Ovary (tissue), 9 donors: ENCODE measurements around the gene SRSF9. TPM values are rescaled to one million over a fixed set of nuclear protein-coding genes. Genes with fewer than 3 reads are reported as not detected.
A peak's percentile ranks its signal among the peaks of the same experiment; 100 is the strongest.

Experiments used
- DNase-seq, 5 donors: peaks; one replicate each; pipeline ENCODE4 v3.0.0-alpha.2; 2019 to 2020
- H3K27ac ChIP-seq, 2 donors: fragments of 200-600 bp; one replicate each; pipeline versions ENCODE4 v1.5.1 to v1.8.0; 2019 to 2022
- H3K27me3 ChIP-seq: fragments of 200-600 bp; one replicate; pipeline ENCODE4 v1.8.0; 2022
- H3K36me3 ChIP-seq: fragments of 200-600 bp; sonication (generic); one replicate; pipeline ENCODE4 v1.5.1; 2019
- H3K4me1 ChIP-seq: one replicate; pipeline ENCODE4 v1.8.1; 2013; ENCODE audit warnings: mild to moderate bottlenecking, moderate library complexity; ENCODE audit not compliant: insufficient read depth
- H3K4me3 ChIP-seq: fragments of 200-600 bp; sonication (generic); one replicate; pipeline ENCODE4 v1.5.1; 2017
- H3K9me3 ChIP-seq, 2 donors: fragments of 200-600 bp in 1 of 2; sonication (generic) in 1 of 2; one replicate each; pipeline versions ENCODE4 v1.5.1 to v1.8.1; 2013 to 2019; ENCODE audit warnings: mild to moderate bottlenecking in 1 of 2, moderate library complexity in 1 of 2
- CTCF ChIP-seq, 3 donors: fragments of 450-650 bp in 2 of 3; fragments of 200-600 bp in 1 of 3; IDR thresholded peaks; one replicate each; pipeline versions ENCODE4 v1.5.1 to v1.8.0; 2016 to 2022; ENCODE audit warnings: antibody characterized with exemption in 3 of 3, mild to moderate bottlenecking in 1 of 3
- EP300 ChIP-seq: sonication (generic); formaldehyde crosslinking; IDR thresholded peaks from one replicate; pipeline ENCODE4 v1.6.1; 2017; ENCODE audit warnings: antibody characterized with exemption
- POLR2A ChIP-seq: fragments of 450-650 bp; IDR thresholded peaks from one replicate; pipeline ENCODE4 v1.6.1; 2017; ENCODE audit warnings: antibody characterized with exemption, mild to moderate bottlenecking, moderate library complexity
- WGBS, 3 donors: extraction: QIAGEN DNeasy Blood & Tissue Kit in 1 of 3; methylation state at CpG; one replicate each; pipeline versions ENCODE4 v1.1.5 to v1.1.7; 2013 to 2017; 5-methylcytosine and 5-hydroxymethylcytosine counted together
- intact Hi-C, 4 donors: fragments of 100-400 bp; cut with DNase I; formaldehyde crosslinking; loops; one replicate each; pipeline versions ENCODE4 v1.11.0 to v1.15.1; 2022 to 2023
- polyA plus RNA-seq, 2 donors: library from polyadenylated mRNA; stranded (reverse); fragments of 200-250 nt in 1 of 2; fragments of 350-450 nt in 1 of 2; fragmentation: Illumina TruSeq in 1 of 2; extraction: RNeasy Lipid Tissue Mini Kit (QIAGEN cat#74804) in 1 of 2; gene quantifications; one replicate each; pipeline ENCODE4 v1.2.3, GENCODE V29; 2013 to 2014
- total RNA-seq, 7 donors: library from RNA; depleted of rRNA in 2 of 7; stranded (reverse); fragments of >200 nt in 2 of 7; fragmentation: NEBNext Ultra II Directional in 3 of 7; extraction: Animal tissue kit (Norgen Biotek cat#: 25700) in 3 of 7; gene quantifications; one replicate each; pipeline versions ENCODE4 v1.1.0 to v1.2.4, GENCODE V29; 2016 to 2023
- donor health status: DM: no; HTN: no; CAD: no; lungs with moderate emphysema.
- donor health status: DM: no; HTN: no; CAD: no.
- donor health status: Bipolar disorder and iron deficiency.
- donor health status: DM: yes; HTN: yes; CAD: no.
- donor health status: DM: no; HTN: no; CAD: no.
- donor health status: DM: yes; HTN: yes; CAD: no.

SRSF9 gene
- total and polyA plus RNA-seq, 9 donors: 53.8 to 141 (median 124) TPM

DNA sequence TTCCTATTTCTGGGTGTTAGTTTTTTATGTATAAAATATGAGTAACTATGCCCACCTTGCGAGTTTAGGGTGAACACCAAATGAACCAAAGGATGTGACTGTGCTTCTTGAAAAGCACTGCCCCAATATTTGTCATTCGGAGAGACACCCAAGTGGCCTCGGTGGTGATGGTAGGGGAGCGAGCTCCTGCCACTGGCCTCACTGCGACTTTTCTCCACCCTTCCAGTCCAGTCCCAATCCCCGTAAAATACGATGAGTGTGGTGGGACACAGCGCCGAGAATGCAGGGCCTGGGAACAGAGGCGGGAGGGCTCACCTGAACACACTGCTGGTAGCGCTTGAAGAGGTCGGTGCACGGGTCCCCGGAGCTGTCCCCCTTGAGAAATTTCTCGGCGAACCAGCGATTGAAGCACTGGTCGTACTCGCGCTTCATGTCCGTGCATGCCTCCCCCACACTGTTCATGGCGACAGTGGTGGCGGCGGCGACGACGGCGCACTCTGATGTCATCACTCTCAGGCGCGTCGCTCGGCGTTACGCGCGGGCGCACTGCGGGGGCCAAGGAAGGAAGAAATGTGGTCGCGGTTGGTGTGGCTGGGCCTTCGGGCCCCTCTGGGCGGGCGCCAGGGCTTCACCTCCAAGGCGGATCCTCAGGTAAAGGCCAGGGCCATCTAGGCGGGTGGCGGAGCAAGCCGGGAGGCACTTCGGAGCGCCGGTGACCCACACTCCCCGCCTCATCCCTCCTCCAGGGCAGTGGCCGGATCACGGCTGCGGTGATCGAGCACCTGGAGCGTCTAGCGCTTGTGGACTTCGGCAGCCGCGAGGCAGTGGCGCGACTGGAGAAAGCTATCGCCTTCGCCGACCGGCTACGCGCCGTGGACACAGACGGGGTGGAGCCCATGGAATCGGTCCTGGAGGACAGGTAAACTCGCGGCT, 23.4 kb downstream of the SRSF9 start, which contains the start of the genes GATC and TRIAP1:
TSS of gene GATC (plus strand) at position 534 of the 933 bp plus-strand sequence. CDS start at position 571, 37 bp downstream.
TSS of gene TRIAP1 (minus strand) at position 474 of the 933 bp plus-strand sequence. CDS start at position 462, 12 bp downstream.
- intact Hi-C loops: no loop called here
- Histone ChIP-seq H3K36me3 (no peaks in the 10 kb centered on the region), H3K4me1 (peaks cover 4% of the 10 kb centered on the region), H3K4me3 (peak within 1 kb of the TSS; percentile 82), H3K27ac (peak within 1 kb of the TSS; percentile 56 to 63), H3K27me3 (no peaks in the 10 kb centered on the region), H3K9me3 (no peaks in the 10 kb centered on the region)
- DNase-seq: peak; percentile 73 to 89 (median 81)
- 0% methylated on average over 53 to 73 of the region's 73 CpGs for WGBS, 3 donors
- TF ChIP-seq POLR2A (peak; percentile 65), CTCF (IDR thresholded peaks at IDR 0.05) (peak in 1 of 3 donors; percentile 12), EP300 (no peak)

GRCh38 chr12:120444676-120445075, 24.9 kb downstream of the SRSF9 start:
- Histone ChIP-seq H3K27ac (no peak overlapping the region), H3K27me3 (no peaks in the 10 kb centered on the region), H3K36me3 (no peaks in the 10 kb centered on the region), H3K4me1 (peaks cover 4% of the 10 kb centered on the region), H3K4me3 (no peak overlapping the region), H3K9me3 (no peaks in the 10 kb centered on the region)
- no peak for TF ChIP-seq EP300
- TF ChIP-seq POLR2A: no peak
- no peak for TF ChIP-seq CTCF (IDR thresholded peaks at IDR 0.05)
- 74 to 85% (median 81%) methylated on average over 2 of the region's 2 CpGs for WGBS, 3 donors
- intact Hi-C loops: no loop called here
- DNase-seq: no peak

DNA sequence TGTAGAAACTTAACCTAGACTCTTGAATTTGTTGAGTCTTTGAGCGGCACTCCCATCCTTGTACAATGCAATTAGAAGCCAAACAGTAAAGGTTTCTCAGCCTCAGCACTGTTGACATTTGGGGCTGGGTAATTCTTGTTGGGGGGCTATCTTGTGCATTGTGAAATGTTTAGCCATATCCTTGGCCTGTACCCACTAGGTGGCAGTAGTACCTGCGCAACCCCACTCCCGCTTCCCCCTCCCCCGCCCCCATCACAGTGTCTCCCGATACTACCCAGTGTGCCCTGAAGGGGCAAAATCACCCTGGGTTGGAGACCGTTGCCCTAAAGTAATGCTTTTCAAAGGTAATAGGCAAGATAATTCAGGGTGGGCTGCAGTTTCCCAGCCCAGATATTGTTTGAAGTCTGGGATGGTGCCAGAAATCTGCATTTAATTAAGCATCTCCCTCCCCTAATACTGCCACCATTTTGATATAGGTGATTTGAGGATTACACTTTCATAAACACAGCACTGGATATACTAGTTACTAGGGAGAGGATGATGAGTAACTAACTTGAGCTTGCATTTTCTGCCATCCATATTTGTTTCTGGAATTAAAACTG, 29.8 kb downstream of the SRSF9 start:
- 14 to 17% (median 15%) methylated on average over 6 of the region's 6 CpGs for WGBS, 3 donors
- no peaks in the 10 kb centered on the region for H3K27me3 ChIP-seq
- no peak overlapping the region for H3K27ac ChIP-seq
- no peak for TF ChIP-seq POLR2A
- TF ChIP-seq CTCF (IDR thresholded peaks at IDR 0.05): peak in 1 of 3 donors; percentile 25
- no peak for TF ChIP-seq EP300
- DNase-seq: peak in 4 of 5 donors; percentile 20 to 50 (median 38)
- H3K9me3 ChIP-seq: no peaks in the 10 kb centered on the region
- no peaks in the 10 kb centered on the region for H3K36me3 ChIP-seq
- H3K4me1 ChIP-seq: peaks cover 1% of the 10 kb centered on the region
- H3K4me3 ChIP-seq: no peak overlapping the region
- intact Hi-C loops: no loop called here

- no peak for DNase-seq
- Histone ChIP-seq H3K36me3 (no peaks in the 10 kb centered on the region), H3K27me3 (no peaks in the 10 kb centered on the region), H3K27ac (peak overlapping the region in 1 of 2 donors; percentile 64), H3K4me1 (peaks cover 1% of the 10 kb centered on the region), H3K4me3 (peak overlapping the region; percentile 88), H3K9me3 (no peaks in the 10 kb centered on the region)
- 28 to 35% (median 31%) methylated on average over 17 of the region's 17 CpGs for WGBS, 3 donors
- intact Hi-C loops: no loop called here
- TF ChIP-seq CTCF (IDR thresholded peaks at IDR 0.05): no peak
Measured at GRCh38 chr12:120438495-120439198, 30.9 kb downstream of the SRSF9 start.
